Activated CD8-positive, alpha-beta memory T cell treated with anti-CD3 and anti-CD28 coated beads for 36 hours (primary cell): ENCODE measurements around the gene IPMK. TPM values are rescaled to one million over a fixed set of nuclear protein-coding genes. Genes with fewer than 3 reads are reported as not detected.

Experiments used
- CTCF ChIA-PET: fragments of 350-600 bp; sonication (Branson Sonifier 250); formaldehyde crosslinking; loops from one replicate; lab custom pipeline; 2021; ENCODE audit warnings: antibody characterized with exemption; lab: Charles Lee
- POLR2A ChIA-PET: fragments of 350-600 bp; sonication (Branson Sonifier 250); formaldehyde crosslinking; loops from one replicate; lab custom pipeline; 2021; ENCODE audit warnings: antibody characterized with exemption; lab: Charles Lee
- total RNA-seq, 2 experiments: library from RNA; stranded (reverse); gene quantifications; one replicate each; pipeline ENCODE4 v1.2.3, GENCODE V29; 2021

IPMK gene
- total RNA-seq, result 10 to 100 TPM; 10.6 to 11.3 TPM

GRCh38 chr10:58267713-58268453 lies at the start of gene IPMK:
TSS of gene IPMK (minus strand) at chr10:58267894. CDS start at chr10:58267611, 283 bp downstream.
- ChIA-PET CTCF (interaction anchor here (1.2 to 1.5 kb wide), 2 partner anchors 26 to 91 kb away, joined by 3 to 4 read pairs; no protein-coding TSS in a partner anchor), POLR2A (interaction anchor here (0.5 to 2.0 kb wide), 5 partner anchors 18 to 117 kb away, joined by 3 to 11 read pairs (median 7); partner anchors contain the start of gene UBE2D1)

GRCh38 chr10:58316874-58317273 lies 49.2 kb upstream of the IPMK start:
- POLR2A ChIA-PET, result no interaction called here
- CTCF ChIA-PET, result no interaction called here

GRCh38 chr10:58311026-58311425 lies 43.3 kb upstream of the IPMK start:
- CTCF ChIA-PET, result interaction anchor here (0.7 kb wide), 1 partner anchor 1842 kb away, joined by 3 read pairs; no protein-coding TSS in a partner anchor
- POLR2A ChIA-PET, result no interaction called here

GRCh38 chr10:58307676-58308075 lies 40.0 kb upstream of the IPMK start:
- POLR2A ChIA-PET, result no interaction called here
- CTCF ChIA-PET, result no interaction called here

GRCh38 chr10:58305821-58306220 lies 38.1 kb upstream of the IPMK start:
- POLR2A ChIA-PET, result no interaction called here
- CTCF ChIA-PET, result no interaction called here

GRCh38 chr10:58304099-58304633 lies 36.5 kb upstream of the IPMK start:
- POLR2A ChIA-PET, result no interaction called here
- CTCF ChIA-PET, result no interaction called here

GRCh38 chr10:58302254-58302653 lies 34.6 kb upstream of the IPMK start:
- ChIA-PET POLR2A (no interaction called here), CTCF (no interaction called here)

- ChIA-PET POLR2A (no interaction called here), CTCF (interaction anchor here (0.6 to 2.0 kb wide), 2 partner anchors 84 to 125 kb away, joined by 4 to 11 read pairs; partner anchors contain the start of gene TFAM)
Measured at GRCh38 chr10:58300676-58301075, 33.0 kb upstream of the IPMK start.

GRCh38 chr10:58299580-58299979 lies 31.9 kb upstream of the IPMK start:
- CTCF ChIA-PET, result interaction anchor here (1.0 to 2.0 kb wide), 2 partner anchors 83 to 85 kb away, joined by 3 to 11 read pairs; partner anchors contain the start of gene TFAM
- POLR2A ChIA-PET, result no interaction called here

GRCh38 chr10:58293989-58294388 lies 26.3 kb upstream of the IPMK start:
- CTCF ChIA-PET, result interaction anchor here (1.0 kb wide), 1 partner anchor 26 kb away, joined by 3 read pairs; the partner anchor contains the start of gene CISD1
- POLR2A ChIA-PET, result no interaction called here

- CTCF ChIA-PET, result interaction anchor here (0.9 kb wide), 1 partner anchor 113 kb away, joined by 4 read pairs; no protein-coding TSS in a partner anchor
- POLR2A ChIA-PET, result no interaction called here
Measured at GRCh38 chr10:58291538-58292174, 24.0 kb upstream of the IPMK start.

- CTCF ChIA-PET, result no interaction called here
- POLR2A ChIA-PET, result no interaction called here
Measured at GRCh38 chr10:58282615-58283014, 14.9 kb upstream of the IPMK start.

- POLR2A ChIA-PET, result no interaction called here
- CTCF ChIA-PET, result no interaction called here
Measured at GRCh38 chr10:58281092-58281752, 13.5 kb upstream of the IPMK start.

- POLR2A ChIA-PET, result no interaction called here
- CTCF ChIA-PET, result interaction anchor here (1.2 kb wide), 1 partner anchor 43 kb away, joined by 3 read pairs; no protein-coding TSS in a partner anchor
Measured at GRCh38 chr10:58280477-58280876, 12.8 kb upstream of the IPMK start.

- CTCF ChIA-PET, result no interaction called here
- POLR2A ChIA-PET, result no interaction called here
Measured at GRCh38 chr10:58278962-58279307, 11.2 kb upstream of the IPMK start.

GRCh38 chr10:58278274-58278961 lies 10.7 kb upstream of the IPMK start:
- CTCF ChIA-PET, result no interaction called here
- POLR2A ChIA-PET, result no interaction called here

GRCh38 chr10:58275908-58276307 lies 8.2 kb upstream of the IPMK start:
- CTCF ChIA-PET, result no interaction called here
- POLR2A ChIA-PET, result no interaction called here

- ChIA-PET CTCF (interaction anchor here (1.6 kb wide), 1 partner anchor 110 kb away, joined by 4 read pairs; the partner anchor contains the start of gene TFAM), POLR2A (no interaction called here)
Measured at GRCh38 chr10:58275261-58275660, 7.6 kb upstream of the IPMK start.

GRCh38 chr10:58269782-58270290 lies 2.1 kb upstream of the IPMK start:
- CTCF ChIA-PET, result interaction anchor here (1.5 kb wide), 1 partner anchor 115 kb away, joined by 6 read pairs; the partner anchor contains the start of gene TFAM
- POLR2A ChIA-PET, result no interaction called here
